22Rv1 (cell line): ENCODE data around the gene CD99L2.

Source experiments
- ZFX ChIP-seq: fragments of 450-650 bp; IDR thresholded peaks from 2 replicates; pipeline ENCODE4 v1.6.1; 2017; ENCODE audit warnings: antibody characterized with exemption, borderline replicate concordance
- TF ChIP-seq, protein P1 (sequence below): fragments of 450-650 bp; IDR thresholded peaks from 2 replicates; pipeline ENCODE4 v1.5.1; 2017; ENCODE audit warnings: mild to moderate bottlenecking

DNA sequence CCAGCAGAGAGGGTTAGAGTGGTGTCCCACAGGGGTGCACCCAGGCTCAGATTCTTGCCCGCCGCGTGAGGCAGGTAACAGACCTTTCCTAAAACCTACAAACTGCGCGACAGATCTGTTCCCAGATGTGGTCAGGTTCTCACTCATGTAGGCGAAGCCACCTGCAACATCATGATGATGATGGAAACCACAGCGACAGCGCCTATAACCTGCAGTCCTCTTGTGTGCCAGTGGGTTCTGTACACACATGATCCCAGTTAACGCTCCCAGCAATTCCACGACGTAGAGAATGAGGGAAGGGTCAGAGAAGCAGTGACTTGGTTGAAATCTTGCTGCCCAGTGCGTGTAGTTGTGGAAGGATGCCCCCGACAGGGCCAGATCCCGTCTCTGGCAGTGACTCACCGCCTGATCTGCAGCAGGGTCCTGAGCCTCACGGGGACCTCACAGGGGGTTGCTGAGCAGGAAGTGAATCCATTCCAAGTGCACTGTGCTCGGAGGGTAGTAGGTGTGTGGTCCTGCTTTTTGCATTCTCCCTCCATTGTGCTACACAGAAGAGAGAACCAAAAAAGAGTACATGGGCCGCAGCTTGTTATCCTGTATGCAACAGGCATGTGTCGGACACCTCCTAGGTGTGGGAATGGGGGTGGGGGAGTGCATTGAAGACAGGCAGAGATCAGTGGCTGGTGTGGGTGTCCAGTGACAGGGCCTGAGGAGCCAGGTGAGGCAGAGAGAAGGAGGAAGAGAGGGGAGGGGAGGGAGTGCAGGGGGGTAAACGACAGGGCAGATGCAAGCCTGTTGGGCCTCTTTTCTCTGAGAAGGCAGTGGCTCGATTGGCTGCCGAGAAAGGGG lies 138.7 kb downstream of the CD99L2 start:
- TF ChIP-seq, protein P1, sequence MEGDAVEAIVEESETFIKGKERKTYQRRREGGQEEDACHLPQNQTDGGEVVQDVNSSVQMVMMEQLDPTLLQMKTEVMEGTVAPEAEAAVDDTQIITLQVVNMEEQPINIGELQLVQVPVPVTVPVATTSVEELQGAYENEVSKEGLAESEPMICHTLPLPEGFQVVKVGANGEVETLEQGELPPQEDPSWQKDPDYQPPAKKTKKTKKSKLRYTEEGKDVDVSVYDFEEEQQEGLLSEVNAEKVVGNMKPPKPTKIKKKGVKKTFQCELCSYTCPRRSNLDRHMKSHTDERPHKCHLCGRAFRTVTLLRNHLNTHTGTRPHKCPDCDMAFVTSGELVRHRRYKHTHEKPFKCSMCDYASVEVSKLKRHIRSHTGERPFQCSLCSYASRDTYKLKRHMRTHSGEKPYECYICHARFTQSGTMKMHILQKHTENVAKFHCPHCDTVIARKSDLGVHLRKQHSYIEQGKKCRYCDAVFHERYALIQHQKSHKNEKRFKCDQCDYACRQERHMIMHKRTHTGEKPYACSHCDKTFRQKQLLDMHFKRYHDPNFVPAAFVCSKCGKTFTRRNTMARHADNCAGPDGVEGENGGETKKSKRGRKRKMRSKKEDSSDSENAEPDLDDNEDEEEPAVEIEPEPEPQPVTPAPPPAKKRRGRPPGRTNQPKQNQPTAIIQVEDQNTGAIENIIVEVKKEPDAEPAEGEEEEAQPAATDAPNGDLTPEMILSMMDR, result no peak
- TF ChIP-seq ZFX, result no peak
